NCI-H128 (cell line): ENCODE measurements around the gene STX1A.

Source experiments
- DNase-seq: peaks from one replicate; lab custom pipeline; 2025; ENCODE audit not compliant: unreplicated experiment; lab: John Stamatoyannopoulos, UW

STX1A gene

DNA sequence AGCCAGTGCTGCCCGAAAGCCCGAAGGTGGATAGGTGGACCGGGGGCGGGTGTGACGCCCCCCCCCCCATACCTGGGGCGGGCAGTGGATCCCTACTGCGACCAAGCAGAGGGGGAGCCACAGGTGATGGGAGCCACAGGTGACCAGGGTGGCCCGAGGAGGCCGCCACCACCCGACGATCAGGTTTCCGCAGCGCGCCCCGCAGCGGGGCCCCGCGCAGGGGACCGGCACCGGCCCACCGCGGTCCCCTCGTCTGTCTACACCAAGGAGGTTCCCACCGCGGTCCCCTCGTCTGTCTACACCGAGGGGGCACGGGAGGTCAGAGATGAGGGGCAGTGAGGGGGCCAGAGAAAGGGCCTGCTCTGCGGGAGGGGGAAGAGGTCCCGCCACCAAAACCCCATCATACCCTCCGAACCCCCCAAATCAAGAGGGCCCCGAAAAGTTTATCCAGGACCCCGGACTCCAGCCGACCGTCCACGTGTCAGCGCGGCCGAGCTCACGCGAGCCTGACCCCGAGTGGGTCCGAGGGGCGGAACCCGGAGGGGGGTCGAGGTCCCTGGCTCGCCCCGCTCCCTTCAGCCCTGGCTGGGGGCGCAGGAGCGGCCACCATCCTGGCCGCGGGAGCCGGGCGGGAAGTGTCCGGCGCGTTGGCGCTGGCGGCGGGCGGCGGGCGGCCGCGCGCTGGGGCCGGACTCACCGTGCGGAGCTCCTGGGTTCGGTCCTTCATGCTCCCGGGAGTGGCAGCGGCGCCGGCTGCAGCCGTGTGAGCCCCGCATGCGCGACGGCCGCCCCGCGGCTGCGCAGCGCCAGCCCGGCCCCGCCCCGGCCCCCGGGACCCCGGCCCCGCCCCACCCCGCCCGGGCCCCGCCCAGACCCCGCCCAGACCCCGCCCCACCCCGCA, at the start of gene STX1A:
STX1A (minus strand) TSS at position 765 of the 901 bp plus-strand sequence; CDS start at position 727, 38 bp downstream.
- DNase-seq, result no peak

DNA sequence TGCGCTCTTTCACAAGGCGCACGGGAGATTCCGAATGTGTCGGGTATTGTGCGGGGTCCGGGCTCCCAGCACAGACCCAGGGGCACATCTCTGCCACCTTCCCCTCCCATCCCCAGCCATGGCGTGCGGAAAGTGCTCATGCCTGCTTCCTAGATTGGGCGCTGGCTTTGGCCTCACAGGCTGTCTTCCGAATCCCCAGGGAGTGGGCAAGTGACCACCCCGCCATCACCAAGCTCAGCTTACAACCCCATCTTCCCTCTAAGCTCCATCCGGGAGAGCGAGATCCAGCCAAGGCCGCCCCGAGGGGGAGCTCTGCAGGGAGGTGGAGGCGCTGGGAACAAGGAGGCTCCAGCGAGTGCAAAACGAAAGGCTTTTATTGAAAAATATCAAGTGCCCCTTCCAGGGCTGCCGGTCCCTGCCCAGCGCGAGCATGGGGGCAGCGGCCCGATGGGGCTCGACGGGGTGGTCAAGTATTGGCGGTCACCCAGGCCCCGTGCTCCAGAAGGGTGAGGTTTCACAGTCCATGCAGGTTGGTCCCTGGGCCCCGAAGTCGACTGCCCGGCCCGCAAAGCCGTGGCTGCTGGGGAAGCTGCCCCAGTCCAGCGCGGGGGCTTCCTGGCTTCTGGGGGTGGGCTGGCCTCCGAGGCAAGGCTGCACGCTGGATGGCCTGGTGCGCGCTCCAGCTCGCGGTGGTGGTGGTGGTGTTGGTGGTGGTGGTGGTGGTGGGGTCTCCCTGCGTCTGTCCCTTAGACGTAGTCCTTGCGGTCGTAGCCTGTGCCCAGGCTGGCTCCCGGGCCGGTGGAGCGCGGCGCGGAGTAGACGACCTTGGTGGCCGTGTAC, 49.4 kb upstream of the STX1A start:
- DNase-seq, result no peak

DNA sequence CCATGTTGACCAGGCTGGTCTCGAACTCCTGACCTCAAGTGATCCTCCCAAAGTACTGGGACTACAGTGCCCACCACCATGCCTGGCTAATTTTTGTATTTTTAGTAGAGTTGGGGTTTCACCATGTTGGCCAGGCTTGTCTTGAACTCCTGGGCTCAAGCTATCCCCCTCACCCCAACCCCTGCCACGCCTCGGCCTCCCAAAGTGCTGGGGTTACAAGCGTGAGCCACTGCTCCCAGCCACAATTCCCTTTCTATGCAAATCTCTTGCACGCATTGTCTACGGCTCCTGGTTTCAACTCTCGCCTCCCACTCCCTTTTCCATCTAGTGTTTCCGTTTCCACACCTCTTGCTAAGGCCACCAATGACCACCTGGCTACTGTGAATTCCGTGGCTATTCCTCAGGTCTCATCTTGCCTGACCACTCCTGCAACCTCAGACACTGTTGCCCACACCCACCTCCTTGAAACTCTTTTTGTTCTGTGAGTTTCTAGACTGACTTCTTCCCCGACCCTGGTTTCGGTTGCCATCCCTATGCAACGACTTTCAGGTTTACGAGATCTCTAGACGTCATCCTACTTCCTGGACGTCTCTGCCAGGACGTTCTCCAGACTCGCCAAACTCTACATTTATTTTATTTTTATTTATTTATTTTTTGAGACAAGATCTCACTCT, 47.2 kb upstream of the STX1A start:
- DNase-seq, result no peak

DNA sequence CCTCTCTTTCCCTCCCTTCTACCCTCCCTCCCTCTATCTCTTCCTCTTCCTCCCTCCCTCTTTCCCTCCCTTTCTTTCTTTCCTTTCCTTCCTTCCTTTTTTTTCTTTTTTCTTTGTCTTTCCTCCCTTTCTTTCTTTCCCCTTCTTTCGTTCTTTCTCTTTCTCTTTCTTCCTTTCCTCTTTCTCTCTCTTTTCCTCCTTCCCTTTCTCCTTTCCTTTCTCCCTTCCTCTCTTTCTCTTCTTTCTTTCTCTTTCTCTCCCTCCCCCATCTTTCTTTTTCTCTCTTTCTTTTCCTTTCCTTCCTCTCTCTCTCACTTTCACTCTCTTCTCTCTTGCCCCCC, 43.2 kb upstream of the STX1A start:
- DNase-seq, result no peak

DNA sequence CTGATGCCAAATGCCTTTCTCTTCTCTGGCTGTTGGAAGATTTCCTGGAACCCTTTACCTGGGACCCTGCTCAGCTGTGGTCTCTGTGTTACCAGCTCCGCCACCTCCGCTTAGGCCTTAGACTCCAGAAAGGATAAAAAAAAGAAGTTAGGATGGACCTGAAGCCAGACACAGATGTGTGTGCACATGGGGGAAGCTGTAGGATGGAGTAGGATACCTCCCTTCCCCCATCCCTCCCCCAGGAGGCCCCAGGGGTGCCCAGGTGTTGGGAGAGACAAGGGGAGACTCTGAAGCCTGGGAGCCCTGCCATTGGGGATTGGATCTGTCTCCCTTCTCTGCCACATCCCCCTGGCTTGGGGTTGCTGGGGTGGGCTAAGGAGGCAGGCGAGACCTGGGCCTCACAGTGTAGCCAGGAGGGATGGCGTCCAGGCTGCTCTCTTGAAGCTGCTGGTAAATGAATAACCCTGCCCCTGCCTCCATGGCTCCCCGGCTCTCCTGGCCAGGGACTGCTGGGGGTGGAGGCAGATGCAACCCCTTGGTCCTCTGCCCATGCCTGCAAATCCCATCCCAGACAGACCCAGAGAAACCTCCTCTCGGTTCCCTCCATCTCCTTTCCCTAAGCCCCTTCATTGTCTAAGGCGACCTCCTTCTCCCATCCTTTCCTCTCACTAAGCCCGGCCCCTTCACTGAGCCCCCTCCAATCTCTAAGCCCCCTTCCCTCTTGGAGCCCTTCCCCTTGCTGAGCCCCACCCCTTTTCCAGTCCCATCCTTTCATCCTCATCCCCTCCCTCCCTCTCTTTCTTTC, 42.6 kb upstream of the STX1A start:
- DNase-seq, result no peak

DNA sequence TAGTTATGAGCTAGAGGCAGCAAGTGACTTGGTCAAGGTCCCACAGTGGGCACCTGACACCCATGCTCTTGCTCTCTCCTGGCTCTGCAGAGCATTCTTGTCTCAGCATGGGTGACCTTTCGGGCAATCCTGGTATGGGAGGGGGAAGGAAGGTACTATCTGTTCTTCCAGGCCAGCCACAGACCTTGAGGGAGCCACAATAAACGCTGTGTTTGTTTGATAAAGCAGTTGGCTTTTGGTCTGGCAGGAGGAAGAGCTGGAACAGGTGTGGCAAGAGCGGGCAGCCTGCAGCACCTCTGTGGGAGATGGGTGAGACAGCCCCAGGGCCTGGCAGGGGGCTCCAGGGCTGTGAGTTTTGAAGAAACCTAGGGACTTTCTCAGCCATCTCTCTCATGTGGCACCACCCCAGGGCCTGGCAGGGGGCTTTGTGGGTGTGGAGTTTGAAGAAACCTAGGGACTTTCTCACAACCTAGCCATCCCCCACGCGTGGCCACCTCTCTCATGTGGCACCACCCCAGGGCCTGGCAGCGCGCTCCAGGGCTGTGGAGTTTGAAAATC, 39.2 kb upstream of the STX1A start:
- DNase-seq, result no peak

DNA sequence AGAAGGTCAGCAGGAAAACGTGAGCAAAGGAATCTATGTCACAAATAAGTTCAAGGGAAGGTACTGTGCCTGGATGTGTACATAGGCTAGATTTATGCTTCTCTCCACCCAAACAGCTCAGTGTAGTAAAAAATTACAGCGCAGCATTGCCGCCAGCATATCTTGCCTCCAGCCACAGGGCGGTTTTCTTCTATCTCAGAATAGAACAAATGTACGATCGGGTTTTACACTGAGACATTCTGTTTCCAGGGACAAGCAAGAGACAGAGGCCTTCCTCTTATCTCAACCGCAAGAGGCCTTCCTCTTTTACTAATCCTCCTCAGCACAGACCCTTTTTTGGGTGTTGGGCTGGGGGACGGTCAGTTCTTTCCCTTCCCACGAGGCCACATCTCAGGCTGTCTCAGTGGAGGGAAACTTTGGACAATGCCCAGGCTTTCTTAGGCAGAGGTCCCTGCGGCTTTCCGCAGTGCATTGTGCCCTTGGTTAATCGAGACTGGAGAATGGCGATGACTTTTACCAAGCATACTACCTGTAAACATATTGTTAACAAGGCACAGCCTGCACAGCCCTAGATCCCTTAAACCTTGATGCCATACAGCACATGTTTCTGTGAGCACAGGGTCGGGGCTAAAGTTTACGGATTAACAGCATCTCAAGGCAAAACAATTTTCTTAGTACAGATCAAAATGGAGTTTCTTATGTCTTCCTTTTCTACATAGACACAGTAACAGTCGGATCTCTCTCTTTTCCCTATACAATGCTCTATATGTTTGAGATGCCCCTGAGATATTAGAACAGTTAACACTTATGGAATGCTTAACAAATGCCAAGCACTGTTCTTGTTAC, 30.7 kb upstream of the STX1A start:
- DNase-seq, result no peak

DNA sequence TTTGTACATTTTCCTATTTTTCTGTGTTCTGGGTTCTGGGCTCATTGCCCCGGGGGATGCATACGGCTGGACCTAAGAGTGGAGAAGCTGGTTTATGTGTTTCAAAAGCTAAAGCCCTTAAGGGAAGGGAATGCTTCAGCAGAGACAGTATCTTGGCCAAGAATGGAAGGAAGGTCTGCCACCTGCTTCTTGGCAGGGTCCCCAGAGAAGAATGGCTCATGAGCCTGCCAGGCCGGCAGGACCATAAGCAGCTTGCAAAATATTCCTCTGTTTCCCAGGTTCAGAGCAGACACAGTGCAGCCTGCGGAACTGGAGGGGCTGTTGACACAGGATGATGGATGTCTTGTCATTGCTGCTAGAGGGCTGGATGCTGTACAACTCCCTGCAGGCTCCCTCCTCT, 26.9 kb upstream of the STX1A start:
- DNase-seq, result no peak

DNA sequence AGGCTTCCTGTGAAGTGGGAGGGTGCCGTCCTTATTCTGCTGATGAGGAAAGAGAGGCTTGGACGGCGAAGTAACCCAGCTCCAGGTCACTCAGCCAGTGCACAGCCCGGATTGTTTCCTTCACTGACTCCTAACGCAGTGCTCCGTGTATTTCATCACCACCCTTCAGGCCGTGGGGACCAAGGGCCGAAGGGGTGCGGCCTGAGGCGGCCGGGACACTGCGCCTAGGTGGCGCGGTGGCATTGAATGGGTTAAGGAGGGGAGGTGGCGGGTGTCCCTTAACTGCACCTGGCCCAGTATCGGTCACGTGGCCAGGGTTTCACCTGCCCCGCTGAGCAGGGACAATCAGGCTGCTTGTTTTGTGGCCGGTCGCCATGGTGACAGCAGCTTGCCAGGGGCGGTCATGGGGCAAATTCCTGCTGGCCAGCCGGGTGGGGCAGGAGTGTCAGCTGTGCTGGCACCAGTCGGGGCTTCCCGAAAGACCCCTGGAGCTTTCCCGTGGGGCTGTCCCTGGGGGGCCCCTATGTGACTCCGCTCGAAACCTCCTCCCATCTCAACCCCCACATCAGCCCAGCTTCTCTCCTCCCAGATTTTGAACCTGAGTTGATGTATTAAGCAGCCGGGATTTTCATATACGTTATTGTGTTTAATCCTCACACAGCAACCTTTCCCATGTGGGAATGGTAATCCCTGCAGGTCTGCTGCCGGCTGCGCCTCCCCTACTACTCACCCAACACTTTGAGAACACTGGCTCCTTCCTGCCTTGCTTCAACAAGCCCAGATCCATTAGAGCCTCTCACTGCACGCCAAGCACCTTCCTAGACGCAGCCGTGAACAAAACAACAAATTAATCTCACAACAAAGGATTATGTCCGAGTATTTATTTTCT, 23.5 kb upstream of the STX1A start:
- DNase-seq, result peak; percentile 78

DNA sequence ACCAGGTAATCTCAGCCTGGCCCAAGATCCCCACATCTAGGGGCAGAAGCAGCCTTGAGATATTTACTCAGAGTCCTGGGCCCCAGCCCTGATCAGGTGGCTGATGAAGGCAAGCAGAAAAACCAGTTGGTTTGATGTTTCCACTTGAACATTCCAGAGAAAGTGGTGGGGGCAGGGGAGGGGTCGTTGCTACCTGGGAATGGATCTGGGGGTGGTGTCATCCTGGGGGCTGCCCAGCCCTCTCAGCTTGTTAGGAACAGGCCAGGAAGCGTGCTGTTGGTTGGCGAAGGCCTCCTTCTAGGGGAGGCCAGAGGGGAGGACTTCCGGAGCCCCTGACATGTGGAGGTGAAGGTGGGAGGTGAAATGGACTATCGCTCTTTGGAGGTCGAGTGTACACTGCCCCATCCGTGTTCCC, 22.9 kb upstream of the STX1A start:
- no peak for DNase-seq

DNA sequence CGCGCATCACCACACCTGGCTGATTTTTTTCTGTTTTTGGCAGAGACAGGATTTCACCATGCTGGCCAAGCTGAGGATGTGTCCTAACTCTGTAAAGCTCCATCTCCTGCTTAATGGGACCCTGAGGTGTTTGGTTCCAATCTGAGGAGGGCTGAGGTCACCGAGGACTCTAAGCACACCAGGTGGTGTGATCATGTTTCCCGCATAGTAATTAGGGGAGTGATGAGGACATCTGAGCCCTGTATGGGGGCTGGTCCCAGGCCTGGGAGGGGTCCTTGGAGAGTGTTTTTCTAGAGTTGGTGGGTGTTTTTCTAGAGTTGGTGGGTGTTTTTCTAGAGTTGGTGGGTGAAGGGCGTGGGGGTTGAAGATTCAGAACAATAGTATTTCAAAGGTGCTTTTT, 22.1 kb upstream of the STX1A start:
- DNase-seq, result peak; percentile 32

DNA sequence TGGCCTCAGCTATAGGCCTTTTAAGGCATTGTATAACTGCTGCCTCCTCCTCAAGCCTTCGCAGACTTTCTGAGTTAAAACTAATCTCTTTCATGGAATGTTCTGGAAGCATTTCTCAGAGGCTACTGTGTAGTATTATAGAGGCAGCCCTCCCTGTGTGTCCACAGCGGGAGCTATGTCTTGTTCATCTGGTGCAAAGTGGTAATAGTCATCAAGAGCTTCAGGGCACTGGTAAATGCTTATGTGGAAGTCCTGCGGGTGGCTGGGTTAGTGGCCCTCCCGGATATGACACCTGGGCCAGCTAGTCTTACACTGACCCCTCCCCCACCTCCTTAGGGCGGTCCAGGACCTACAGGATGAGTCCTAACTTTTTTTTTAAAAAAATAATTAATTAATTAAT, 21.3 kb upstream of the STX1A start:
- no peak for DNase-seq

DNA sequence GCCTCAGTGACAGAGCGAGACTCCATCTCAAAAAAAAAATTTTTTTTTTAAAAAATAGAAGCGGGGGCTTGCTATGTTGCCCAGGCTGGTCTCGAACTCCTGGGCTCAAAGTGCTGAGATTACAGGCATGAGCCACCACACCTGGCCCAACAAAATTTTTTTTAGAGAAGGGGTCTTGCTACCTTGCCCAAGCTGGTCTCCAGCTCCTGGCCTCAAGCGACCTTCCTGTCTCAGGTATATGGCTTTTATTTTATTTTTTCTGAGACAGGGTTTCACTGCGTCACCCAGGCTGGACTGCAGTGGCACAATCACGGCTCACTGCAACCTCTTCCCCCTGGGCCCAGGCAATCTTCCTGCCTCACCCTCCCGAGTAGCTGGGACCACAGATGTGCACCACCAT, 20.7 kb upstream of the STX1A start:
- DNase-seq, result no peak

DNA sequence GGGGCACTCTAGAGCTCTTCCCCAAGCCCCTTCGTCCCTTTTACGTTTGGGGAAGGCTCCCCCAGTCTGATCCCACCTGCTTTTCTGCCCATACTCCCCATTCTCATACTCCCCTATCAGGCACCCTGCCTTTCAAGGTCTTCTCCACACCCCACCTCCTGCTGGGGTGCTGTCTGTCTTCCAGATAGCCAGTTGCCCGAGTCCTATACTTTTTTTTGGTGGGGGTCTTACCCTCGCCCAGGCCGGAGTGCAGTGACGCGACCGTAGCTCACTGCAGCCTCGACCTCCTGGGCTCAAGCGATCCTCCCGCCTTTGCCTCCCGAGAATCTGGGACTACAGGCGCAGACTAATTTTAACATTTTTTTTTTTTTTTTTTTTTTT, 19.9 kb upstream of the STX1A start:
- DNase-seq, result no peak

DNA sequence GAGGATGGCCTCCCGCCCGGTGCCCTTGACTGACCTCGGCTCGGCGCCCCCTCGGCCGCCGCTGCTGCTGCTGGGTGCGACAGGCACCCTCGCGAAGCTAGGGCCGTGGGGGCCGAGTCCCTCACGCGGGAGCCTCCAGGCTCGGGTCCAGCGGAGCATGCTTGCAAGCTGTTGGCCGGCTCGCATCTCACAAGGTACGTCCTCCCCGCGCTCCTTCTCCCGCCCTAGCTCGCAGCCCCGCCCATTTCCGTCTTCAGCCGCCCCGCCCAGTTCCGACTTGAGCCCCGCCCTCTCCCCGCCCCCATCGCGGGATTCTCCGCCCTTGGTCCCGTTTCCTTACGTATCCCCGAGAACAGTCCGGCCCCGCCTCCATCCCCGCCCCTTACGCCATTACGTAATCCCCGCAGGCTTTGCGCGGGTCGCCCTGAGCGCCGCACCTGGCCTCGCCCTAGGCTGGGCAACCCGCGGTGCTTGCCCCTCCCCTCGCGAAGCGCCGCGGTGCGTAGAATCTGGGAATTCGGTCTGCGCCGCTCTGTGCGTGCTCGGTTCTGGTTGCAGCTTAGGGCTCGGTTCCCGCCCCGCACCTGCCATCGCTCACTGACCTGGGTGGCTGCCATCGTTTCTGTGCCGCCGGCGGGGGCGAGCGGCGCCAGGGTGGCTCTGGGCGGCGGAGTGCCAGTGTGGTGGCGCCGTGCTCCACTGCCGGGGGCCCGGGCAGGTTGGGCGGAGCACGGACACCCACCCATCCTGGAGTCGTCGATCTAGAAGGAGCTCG, 19.3 kb upstream of the STX1A start, which contains the start of gene ABHD11:
ABHD11 (minus strand) TSS at position 191 of the 775 bp plus-strand sequence; CDS start at position 159, 32 bp downstream.
- DNase-seq, result peak; percentile 97

DNA sequence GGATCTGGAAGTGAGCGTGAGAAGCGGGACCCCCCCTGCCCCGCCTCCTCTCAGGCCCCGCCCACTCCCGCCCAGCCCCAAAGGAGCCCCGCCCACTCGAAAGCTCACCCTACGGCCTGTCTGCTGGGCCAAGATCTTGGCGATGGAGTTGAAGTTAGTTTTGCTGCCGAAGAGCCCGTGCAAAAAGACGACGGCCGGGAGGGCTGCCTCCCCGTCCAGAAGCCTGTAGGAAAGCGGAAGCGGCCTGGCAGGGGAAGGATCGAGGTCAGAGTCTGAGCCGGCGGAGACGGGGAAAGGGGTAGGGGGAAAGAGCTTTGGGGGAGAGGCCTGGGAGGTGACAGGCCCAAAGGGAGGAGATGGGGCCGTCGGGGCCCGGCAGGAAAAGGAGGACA, 18.7 kb upstream of the STX1A start:
- DNase-seq, result no peak

DNA sequence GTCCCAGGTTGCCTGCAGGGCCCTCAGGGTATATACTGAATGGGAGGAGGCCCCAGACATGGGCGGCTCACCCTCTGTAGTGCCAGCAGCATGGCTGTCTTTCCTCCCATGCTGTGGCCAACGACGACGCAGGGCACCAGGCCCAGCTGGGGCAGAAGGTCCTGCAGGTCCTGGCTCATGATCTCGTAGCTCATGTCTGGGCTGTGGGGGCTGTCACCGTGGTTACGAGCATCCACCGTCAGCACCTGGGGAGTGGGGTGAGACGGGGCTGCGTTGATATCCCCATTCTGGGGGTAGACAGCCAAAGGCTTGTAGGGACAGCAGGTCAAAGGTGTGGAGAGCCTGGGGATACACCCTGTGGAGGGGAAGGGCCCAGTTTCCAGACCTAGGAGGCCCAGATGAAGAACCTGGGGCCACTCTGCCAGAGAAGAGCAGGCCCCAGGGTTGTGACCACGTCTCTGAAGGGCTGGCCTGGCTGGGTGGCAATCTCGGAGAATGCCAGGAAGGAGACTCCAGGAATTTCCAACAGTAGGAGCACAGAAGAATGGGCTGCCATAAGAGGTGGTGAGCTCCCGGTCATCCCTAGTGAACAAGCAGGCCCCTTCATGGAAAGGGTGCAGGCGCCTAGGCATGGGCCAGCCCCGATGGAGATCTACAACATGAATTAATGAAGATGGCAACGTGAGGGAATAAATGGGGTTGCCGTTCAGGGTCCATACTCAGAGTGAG, 18.2 kb upstream of the STX1A start:
- DNase-seq, result no peak
